Occipital lobe (tissue), 2 donors: ENCODE results near the gene IL10RB. TPM values are rescaled to one million over a fixed set of nuclear protein-coding genes. Genes with fewer than 3 reads are reported as not detected.

Experiments used
- DNase-seq: peaks from one replicate; lab custom pipeline; 2025; lab: John Stamatoyannopoulos, UW
- total RNA-seq: library from RNA; depleted of rRNA; stranded (reverse); fragments of >200 nt; gene quantifications from one replicate; pipeline ENCODE4 v1.2.3, GENCODE V29; 2014

Gene IL10RB
- total RNA-seq, 1 donor from 2014 or later: 10.3 TPM

- DNase-seq: no peak
These were observed 595 bp downstream of the IL10RB start for GRCh38 chr21:33266789-33267135.

GRCh38 chr21:33267250-33267649, 1.1 kb downstream of the IL10RB start:
- no peak for DNase-seq

- no peak for DNase-seq
These were observed 2.2 kb downstream of the IL10RB start for GRCh38 chr21:33268393-33268736.

GRCh38 chr21:33268737-33269441, 2.7 kb downstream of the IL10RB start:
- no peak for DNase-seq

GRCh38 chr21:33270986-33271385, 4.8 kb downstream of the IL10RB start:
- DNase-seq: no peak

GRCh38 chr21:33273044-33273443, 6.9 kb downstream of the IL10RB start:
- no peak for DNase-seq

GRCh38 chr21:33278721-33279120, 12.6 kb downstream of the IL10RB start:
- DNase-seq: no peak

- DNase-seq: no peak
These were observed 13.2 kb downstream of the IL10RB start for GRCh38 chr21:33279330-33279820.

- no peak for DNase-seq
These were observed 15.0 kb downstream of the IL10RB start for GRCh38 chr21:33281096-33281652.

- DNase-seq: no peak
These were observed 17.0 kb downstream of the IL10RB start for GRCh38 chr21:33283203-33283602.

- no peak for DNase-seq
These were observed 19.9 kb downstream of the IL10RB start for GRCh38 chr21:33286076-33286475.

- no peak for DNase-seq
These were observed 20.7 kb downstream of the IL10RB start for GRCh38 chr21:33286600-33287456.

- DNase-seq: no peak
These were observed 23.1 kb downstream of the IL10RB start for GRCh38 chr21:33289199-33289819.

- no peak for DNase-seq
These were observed 24.3 kb downstream of the IL10RB start for GRCh38 chr21:33290441-33290840.

GRCh38 chr21:33291686-33292085, 25.5 kb downstream of the IL10RB start:
- no peak for DNase-seq

GRCh38 chr21:33292724-33293123, 26.6 kb downstream of the IL10RB start:
- DNase-seq: no peak

GRCh38 chr21:33293136-33293535, 27.0 kb downstream of the IL10RB start:
- no peak for DNase-seq

GRCh38 chr21:33293811-33294216, 27.6 kb downstream of the IL10RB start:
- no peak for DNase-seq

- no peak for DNase-seq
These were observed 30.0 kb downstream of the IL10RB start for GRCh38 chr21:33296156-33296555.

- DNase-seq: no peak
These were observed 33.1 kb downstream of the IL10RB start for GRCh38 chr21:33299181-33299752.
